ENCODE measurements around the gene NKTR. TPM values are rescaled to one million over a fixed set of nuclear protein-coding genes. Genes with fewer than 3 reads are reported as not detected.

NKTR gene
- polyA plus RNA-seq, 1 donor (not counting 4 experiments of a cell fraction or from before 2014, with no cell fraction given) = 38.6 TPM

DNA sequence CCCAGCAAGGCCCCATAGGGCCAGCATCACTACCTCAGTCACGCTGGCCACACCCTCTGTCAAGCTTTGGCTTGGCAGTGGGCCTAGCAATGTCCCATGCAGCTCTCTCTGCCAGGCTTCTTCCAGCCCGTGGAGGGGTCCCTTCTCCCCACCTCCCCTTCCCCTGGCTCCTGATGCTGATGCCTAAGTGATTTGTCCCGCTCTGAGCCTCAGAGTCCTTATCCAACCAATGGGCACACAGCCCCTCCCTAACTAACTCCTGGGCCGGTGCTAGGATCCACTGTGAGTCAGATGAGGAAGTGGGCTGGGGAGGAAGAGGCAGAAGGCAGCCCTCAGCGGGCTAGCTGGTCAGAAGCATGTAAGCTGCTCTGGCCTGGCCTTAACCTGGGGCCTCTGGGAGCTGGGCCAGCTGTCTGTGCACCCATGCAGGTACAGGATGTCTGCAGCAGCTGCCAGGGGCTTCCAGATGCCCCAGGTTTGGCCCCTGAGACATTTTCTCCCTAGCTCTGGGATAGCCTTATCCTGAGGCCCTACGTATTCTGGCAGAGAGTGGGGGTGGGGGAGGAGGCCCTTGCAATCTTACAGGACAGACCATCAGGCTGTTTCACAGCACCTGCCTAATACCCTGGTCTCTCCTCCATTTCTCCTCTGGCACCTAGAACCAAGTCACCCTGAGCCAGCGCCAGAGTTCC lies 52.3 kb downstream of the NKTR start:
- H2AFZ ChIP-seq (ENCODE audit: control insufficient read depth, low read length) = no peak overlapping the region
- TF ChIP-seq EZH2 (IDR thresholded peaks at IDR 0.05; ENCODE audit: low read length) = no peak
- TF ChIP-seq, protein P1, sequence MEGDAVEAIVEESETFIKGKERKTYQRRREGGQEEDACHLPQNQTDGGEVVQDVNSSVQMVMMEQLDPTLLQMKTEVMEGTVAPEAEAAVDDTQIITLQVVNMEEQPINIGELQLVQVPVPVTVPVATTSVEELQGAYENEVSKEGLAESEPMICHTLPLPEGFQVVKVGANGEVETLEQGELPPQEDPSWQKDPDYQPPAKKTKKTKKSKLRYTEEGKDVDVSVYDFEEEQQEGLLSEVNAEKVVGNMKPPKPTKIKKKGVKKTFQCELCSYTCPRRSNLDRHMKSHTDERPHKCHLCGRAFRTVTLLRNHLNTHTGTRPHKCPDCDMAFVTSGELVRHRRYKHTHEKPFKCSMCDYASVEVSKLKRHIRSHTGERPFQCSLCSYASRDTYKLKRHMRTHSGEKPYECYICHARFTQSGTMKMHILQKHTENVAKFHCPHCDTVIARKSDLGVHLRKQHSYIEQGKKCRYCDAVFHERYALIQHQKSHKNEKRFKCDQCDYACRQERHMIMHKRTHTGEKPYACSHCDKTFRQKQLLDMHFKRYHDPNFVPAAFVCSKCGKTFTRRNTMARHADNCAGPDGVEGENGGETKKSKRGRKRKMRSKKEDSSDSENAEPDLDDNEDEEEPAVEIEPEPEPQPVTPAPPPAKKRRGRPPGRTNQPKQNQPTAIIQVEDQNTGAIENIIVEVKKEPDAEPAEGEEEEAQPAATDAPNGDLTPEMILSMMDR (optimal IDR thresholded peaks at IDR 0.05 in 1 of 3, IDR thresholded peaks at IDR 0.05 in 1 of 3, conservative IDR thresholded peaks at IDR 0.05 in 1 of 3; ENCODE audit: extremely low read depth in 1 of 3, insufficient read depth in 2 of 3, low read length in 3 of 3) = no peak
- H3K4me1 ChIP-seq (ENCODE audit: control insufficient read depth, extremely low read depth, insufficient read depth, low read length) = peaks cover 43% of the 10 kb centered on the region
- dilution Hi-C loops (cut with MboI; ENCODE audit: extremely low pct_ligation_motif_present, low sequenced_read_pairs) = no loop called here
- peaks cover 14% of the 10 kb centered on the region for H3K79me2 ChIP-seq (ENCODE audit: control insufficient read depth, insufficient read depth, low read length)
- H3K27me3 ChIP-seq (ENCODE audit: control insufficient read depth, extremely low read depth, insufficient read depth, low read length) = no peaks in the 10 kb centered on the region
- H3K9ac ChIP-seq (ENCODE audit: control insufficient read depth, extremely low read depth, insufficient read depth, low read length) = peak overlapping the region; percentile 79
- peak overlapping the region; percentile 79 for H3K27ac ChIP-seq (ENCODE audit: control insufficient read depth, insufficient read depth, low read length)
- no peaks in the 10 kb centered on the region for H3K9me3 ChIP-seq (ENCODE audit: control insufficient read depth, low read depth, low read length)
- peak overlapping the region; percentile 83 for H3K4me2 ChIP-seq (ENCODE audit: control insufficient read depth, extremely low read depth, insufficient read depth, low read depth, low read length)
- peak overlapping the region; percentile 60 to 80 (median 74) for H3K4me3 ChIP-seq (ENCODE audit: control insufficient read depth in 2 of 3, extremely low read depth in 1 of 3, insufficient read depth in 2 of 3, low read depth in 1 of 3, low read length in 3 of 3)
- peaks cover 6 to 7% of the 10 kb centered on the region in 2 experiments for H3K36me3 ChIP-seq (ENCODE audit: control insufficient read depth in 2 of 2, extremely low read depth in 1 of 2, insufficient read depth in 2 of 2, low read length in 2 of 2)
- peak; percentile 91 for FAIRE-seq
- peaks cover 7% of the 10 kb centered on the region for H3K9me1 ChIP-seq (ENCODE audit: control insufficient read depth, extremely low read depth, insufficient read depth, low read length)
- peak; percentile 49 for DNase-seq (ENCODE audit: low read depth, low spot score)
- H4K20me1 ChIP-seq (ENCODE audit: control insufficient read depth, extremely low read depth, insufficient read depth, low read length) = peaks cover 6% of the 10 kb centered on the region

DNA sequence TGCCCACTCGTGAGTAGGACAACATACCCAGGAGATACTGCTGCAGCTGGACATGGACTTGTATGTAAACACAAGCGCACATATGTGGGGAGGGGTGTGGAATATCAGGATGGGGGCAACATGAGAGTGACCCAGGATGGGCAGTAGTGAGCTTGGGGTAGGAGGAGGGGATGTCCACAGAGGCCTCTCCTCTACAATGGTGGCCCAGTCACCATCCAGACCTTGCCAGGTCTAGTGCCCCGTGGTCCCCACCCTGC lies 52.7 kb downstream of the NKTR start:
- Histone ChIP-seq H3K79me2 (ENCODE audit: control insufficient read depth, insufficient read depth, low read length) (peaks cover 14% of the 10 kb centered on the region), H3K9me1 (ENCODE audit: control insufficient read depth, extremely low read depth, insufficient read depth, low read length) (peaks cover 7% of the 10 kb centered on the region), H4K20me1 (ENCODE audit: control insufficient read depth, extremely low read depth, insufficient read depth, low read length) (peaks cover 6% of the 10 kb centered on the region), H3K4me2 (ENCODE audit: control insufficient read depth, extremely low read depth, insufficient read depth, low read depth, low read length) (peak overlapping the region; percentile 83), H3K9me3 (ENCODE audit: control insufficient read depth, low read depth, low read length) (no peaks in the 10 kb centered on the region), H3K9ac (ENCODE audit: control insufficient read depth, extremely low read depth, insufficient read depth, low read length) (peak overlapping the region; percentile 79), H3K4me3 (ENCODE audit: control insufficient read depth in 2 of 3, extremely low read depth in 1 of 3, insufficient read depth in 2 of 3, low read depth in 1 of 3, low read length in 3 of 3) (peak overlapping the region; percentile 60 to 80 (median 74)), H3K27me3 (ENCODE audit: control insufficient read depth, extremely low read depth, insufficient read depth, low read length) (no peaks in the 10 kb centered on the region), H3K36me3 (ENCODE audit: control insufficient read depth in 2 of 2, extremely low read depth in 1 of 2, insufficient read depth in 2 of 2, low read length in 2 of 2) (peaks cover 6 to 7% of the 10 kb centered on the region in 2 experiments), H3K4me1 (ENCODE audit: control insufficient read depth, extremely low read depth, insufficient read depth, low read length) (peaks cover 43% of the 10 kb centered on the region), H2AFZ (ENCODE audit: control insufficient read depth, low read length) (no peak overlapping the region), H3K27ac (ENCODE audit: control insufficient read depth, insufficient read depth, low read length) (peak overlapping the region; percentile 79)
- DNase-seq (ENCODE audit: low read depth, low spot score) (no peak), FAIRE-seq (peak; percentile 67)
- no peak for TF ChIP-seq EZH2 (IDR thresholded peaks at IDR 0.05; ENCODE audit: low read length)
- TF ChIP-seq, protein P1 (optimal IDR thresholded peaks at IDR 0.05 in 1 of 3, IDR thresholded peaks at IDR 0.05 in 1 of 3, conservative IDR thresholded peaks at IDR 0.05 in 1 of 3; ENCODE audit: extremely low read depth in 1 of 3, insufficient read depth in 2 of 3, low read length in 3 of 3) = no peak
- dilution Hi-C loops (cut with MboI; ENCODE audit: extremely low pct_ligation_motif_present, low sequenced_read_pairs) = no loop called here

All from keratinocyte (primary cell).